ENCODE measurements around the gene STX11.
"Not testable (repeated sequence)": the region's sequence is repeated elsewhere in the genome, so short reads cannot be mapped to it uniquely, and the experiment has no call there.

The STX11 gene

DNA sequence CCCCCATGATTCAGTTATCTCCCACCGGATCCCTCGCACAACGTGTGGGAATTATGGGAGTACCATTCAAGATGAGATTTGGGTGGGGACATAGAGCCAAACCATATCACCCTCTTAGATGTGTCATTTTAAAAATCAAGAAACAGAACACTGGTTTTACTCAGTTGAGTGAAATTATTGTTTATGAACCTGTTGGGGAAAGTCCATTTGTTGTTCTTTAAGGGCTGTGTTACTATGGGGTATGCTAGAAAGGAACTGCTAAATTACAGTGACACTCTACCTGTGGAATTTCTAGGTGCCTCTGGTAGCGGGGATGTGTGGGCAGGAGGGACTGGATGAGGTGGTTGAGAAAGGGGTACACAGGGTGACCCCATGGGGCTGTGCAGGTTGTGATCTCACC is 28.9 kb downstream of the STX11 start:
- no peaks in the 10 kb centered on the region for H3K9me2 ChIP-seq (replicated peaks; ENCODE audit: control insufficient read depth, low read length)
- no peaks in the 10 kb centered on the region for H3K9me3 ChIP-seq (ENCODE audit: control insufficient read depth, insufficient read depth, low read length)
- H3K4me1 ChIP-seq (ENCODE audit: control insufficient read depth, low read length) = no peaks in the 10 kb centered on the region
- H4K20me1 ChIP-seq (ENCODE audit: control insufficient read depth, insufficient read depth, low read depth, low read length) = no peaks in the 10 kb centered on the region
- H3F3A ChIP-seq (ENCODE audit: control insufficient read depth, insufficient read depth) = no peaks in the 10 kb centered on the region
- no peak overlapping the region for H3K27ac ChIP-seq (ENCODE audit: low read depth, low read length)
- H3K79me2 ChIP-seq (ENCODE audit: control insufficient read depth, low read length) = no peaks in the 10 kb centered on the region
- H3K36me3 ChIP-seq (ENCODE audit: control insufficient read depth, low read length) = no peaks in the 10 kb centered on the region
- no peak for TF ChIP-seq EZH2phosphoT487 (IDR thresholded peaks at IDR 0.05; ENCODE audit: borderline replicate concordance, low read length)
- TF ChIP-seq, protein P1, sequence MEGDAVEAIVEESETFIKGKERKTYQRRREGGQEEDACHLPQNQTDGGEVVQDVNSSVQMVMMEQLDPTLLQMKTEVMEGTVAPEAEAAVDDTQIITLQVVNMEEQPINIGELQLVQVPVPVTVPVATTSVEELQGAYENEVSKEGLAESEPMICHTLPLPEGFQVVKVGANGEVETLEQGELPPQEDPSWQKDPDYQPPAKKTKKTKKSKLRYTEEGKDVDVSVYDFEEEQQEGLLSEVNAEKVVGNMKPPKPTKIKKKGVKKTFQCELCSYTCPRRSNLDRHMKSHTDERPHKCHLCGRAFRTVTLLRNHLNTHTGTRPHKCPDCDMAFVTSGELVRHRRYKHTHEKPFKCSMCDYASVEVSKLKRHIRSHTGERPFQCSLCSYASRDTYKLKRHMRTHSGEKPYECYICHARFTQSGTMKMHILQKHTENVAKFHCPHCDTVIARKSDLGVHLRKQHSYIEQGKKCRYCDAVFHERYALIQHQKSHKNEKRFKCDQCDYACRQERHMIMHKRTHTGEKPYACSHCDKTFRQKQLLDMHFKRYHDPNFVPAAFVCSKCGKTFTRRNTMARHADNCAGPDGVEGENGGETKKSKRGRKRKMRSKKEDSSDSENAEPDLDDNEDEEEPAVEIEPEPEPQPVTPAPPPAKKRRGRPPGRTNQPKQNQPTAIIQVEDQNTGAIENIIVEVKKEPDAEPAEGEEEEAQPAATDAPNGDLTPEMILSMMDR (IDR thresholded peaks at IDR 0.05; ENCODE audit: low read depth, low read length, poor library complexity, severe bottlenecking) = no peak
- no peak overlapping the region for H3K4me2 ChIP-seq (ENCODE audit: low read length)
- H3K27me3 ChIP-seq (ENCODE audit: control insufficient read depth, low read length) = no peaks in the 10 kb centered on the region
- H3K4me3 ChIP-seq (ENCODE audit: low read length) = no peak overlapping the region

DNA sequence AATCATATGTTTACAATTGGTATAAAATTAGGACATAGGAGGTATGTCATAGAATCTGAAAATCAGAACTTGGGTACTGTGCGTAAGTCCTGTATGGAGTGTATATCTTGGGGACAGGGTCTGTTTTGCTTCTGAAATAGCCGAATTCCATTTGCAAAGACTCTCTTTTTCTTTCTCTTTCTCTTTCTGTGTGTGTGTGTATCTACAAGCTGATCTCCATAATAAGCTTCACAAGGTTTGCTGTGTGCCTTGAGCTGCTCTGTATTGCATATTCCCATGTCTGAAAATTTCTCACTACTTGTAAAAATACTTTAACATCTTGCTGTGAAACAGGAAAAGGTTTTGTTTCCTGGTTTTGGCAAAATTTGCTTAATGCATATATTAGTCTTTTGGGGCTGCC is 29.5 kb downstream of the STX11 start:
- TF ChIP-seq, protein P1 (IDR thresholded peaks at IDR 0.05; ENCODE audit: low read depth, low read length, poor library complexity, severe bottlenecking) = no peak
- TF ChIP-seq EZH2phosphoT487 (IDR thresholded peaks at IDR 0.05; ENCODE audit: borderline replicate concordance, low read length) = no peak
- Histone ChIP-seq H3K27me3 (ENCODE audit: control insufficient read depth, low read length) (no peaks in the 10 kb centered on the region), H3K4me3 (ENCODE audit: low read length) (no peak overlapping the region), H3F3A (ENCODE audit: control insufficient read depth, insufficient read depth) (no peaks in the 10 kb centered on the region), H3K9me3 (ENCODE audit: control insufficient read depth, insufficient read depth, low read length) (no peaks in the 10 kb centered on the region), H3K27ac (ENCODE audit: low read depth, low read length) (no peak overlapping the region), H3K9me2 (replicated peaks; ENCODE audit: control insufficient read depth, low read length) (no peaks in the 10 kb centered on the region), H3K4me1 (ENCODE audit: control insufficient read depth, low read length) (no peaks in the 10 kb centered on the region), H3K36me3 (ENCODE audit: control insufficient read depth, low read length) (no peaks in the 10 kb centered on the region), H3K4me2 (ENCODE audit: low read length) (no peak overlapping the region), H4K20me1 (ENCODE audit: control insufficient read depth, insufficient read depth, low read depth, low read length) (no peaks in the 10 kb centered on the region), H3K79me2 (ENCODE audit: control insufficient read depth, low read length) (no peaks in the 10 kb centered on the region)

DNA sequence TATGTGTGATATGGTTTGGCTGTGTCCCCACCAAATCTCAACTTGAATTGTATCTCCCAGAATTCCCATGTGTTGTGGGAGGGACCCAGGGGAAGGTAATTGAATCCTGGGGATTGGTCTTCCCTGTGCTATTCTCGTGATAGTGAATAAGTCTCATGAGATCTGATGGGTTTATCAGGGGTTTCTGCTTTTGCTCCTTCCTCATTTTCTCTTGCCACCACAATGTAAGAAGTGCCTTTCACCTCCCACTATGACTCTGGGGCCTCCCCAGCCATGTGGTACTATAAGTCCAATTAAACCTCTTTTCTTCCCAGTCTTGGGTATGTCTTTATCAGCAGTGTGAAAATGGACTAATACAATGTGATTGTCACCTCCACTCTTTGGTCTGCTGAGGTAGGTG is 30.0 kb downstream of the STX11 start:
- H3K9me3 ChIP-seq (ENCODE audit: control insufficient read depth, insufficient read depth, low read length); H3K4me2 ChIP-seq (ENCODE audit: low read length); H3K79me2 ChIP-seq (ENCODE audit: control insufficient read depth, low read length); H3K27ac ChIP-seq (ENCODE audit: low read depth, low read length); H3K9me2 ChIP-seq (replicated peaks; ENCODE audit: control insufficient read depth, low read length); H3F3A ChIP-seq (ENCODE audit: control insufficient read depth, insufficient read depth); H3K27me3 ChIP-seq (ENCODE audit: control insufficient read depth, low read length); H3K4me3 ChIP-seq (ENCODE audit: low read length); H3K4me1 ChIP-seq (ENCODE audit: control insufficient read depth, low read length); H4K20me1 ChIP-seq (ENCODE audit: control insufficient read depth, insufficient read depth, low read depth, low read length); H3K36me3 ChIP-seq (ENCODE audit: control insufficient read depth, low read length): not testable (repeated sequence)

DNA sequence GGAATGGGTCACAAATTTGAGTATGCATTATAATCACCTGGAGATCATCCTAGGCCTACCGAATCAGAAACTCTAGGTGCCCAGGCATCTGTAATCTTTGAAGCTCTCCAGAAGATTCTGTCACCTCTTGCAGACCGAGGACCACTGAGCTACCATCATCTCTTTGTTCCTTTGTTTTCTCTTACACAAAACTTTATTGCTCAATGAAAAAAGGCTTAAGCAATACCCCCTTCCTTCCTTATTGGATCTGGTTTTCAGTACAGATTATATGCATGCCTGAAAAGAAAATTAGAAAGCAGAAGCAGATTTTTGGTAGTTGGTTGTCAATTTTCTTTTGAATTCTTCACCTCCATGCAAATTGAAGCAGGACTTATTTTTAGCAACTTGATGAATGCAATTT is 31.3 kb downstream of the STX11 start:
- Histone ChIP-seq H3K27me3 (ENCODE audit: control insufficient read depth, low read length) (no peaks in the 10 kb centered on the region), H3K4me2 (ENCODE audit: low read length) (no peak overlapping the region), H3K36me3 (ENCODE audit: control insufficient read depth, low read length) (no peaks in the 10 kb centered on the region), H4K20me1 (ENCODE audit: control insufficient read depth, insufficient read depth, low read depth, low read length) (no peaks in the 10 kb centered on the region), H3K79me2 (ENCODE audit: control insufficient read depth, low read length) (no peaks in the 10 kb centered on the region), H3K27ac (ENCODE audit: low read depth, low read length) (no peak overlapping the region), H3K9me3 (ENCODE audit: control insufficient read depth, insufficient read depth, low read length) (no peaks in the 10 kb centered on the region), H3F3A (ENCODE audit: control insufficient read depth, insufficient read depth) (no peaks in the 10 kb centered on the region), H3K9me2 (replicated peaks; ENCODE audit: control insufficient read depth, low read length) (no peaks in the 10 kb centered on the region), H3K4me3 (ENCODE audit: low read length) (no peak overlapping the region), H3K4me1 (ENCODE audit: control insufficient read depth, low read length) (no peaks in the 10 kb centered on the region)
- TF ChIP-seq, protein P1 (IDR thresholded peaks at IDR 0.05; ENCODE audit: low read depth, low read length, poor library complexity, severe bottlenecking) = no peak
- no peak for TF ChIP-seq EZH2phosphoT487 (IDR thresholded peaks at IDR 0.05; ENCODE audit: borderline replicate concordance, low read length)

DNA sequence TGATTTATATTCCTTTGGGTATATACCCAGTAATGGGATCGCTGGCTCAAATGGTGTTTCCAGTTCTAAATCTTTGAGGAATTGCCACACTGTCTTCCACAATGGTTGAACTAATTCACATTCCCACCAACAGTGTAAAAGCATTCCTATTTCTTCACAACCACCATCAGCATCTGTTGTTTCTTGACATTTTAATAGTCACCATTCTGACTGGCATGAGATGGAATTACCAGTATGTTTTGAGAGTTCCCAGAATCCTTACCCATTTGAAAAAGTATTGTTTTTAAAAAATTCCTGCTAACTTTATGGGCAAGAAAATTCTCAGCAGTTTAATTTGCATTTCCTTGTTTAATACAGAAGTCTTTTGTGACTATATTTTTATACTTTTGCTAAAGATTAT is 33.9 kb downstream of the STX11 start:
- H4K20me1 ChIP-seq (ENCODE audit: control insufficient read depth, insufficient read depth, low read depth, low read length); H3K4me3 ChIP-seq (ENCODE audit: low read length); H3K36me3 ChIP-seq (ENCODE audit: control insufficient read depth, low read length); H3K4me1 ChIP-seq (ENCODE audit: control insufficient read depth, low read length); H3K4me2 ChIP-seq (ENCODE audit: low read length); H3K79me2 ChIP-seq (ENCODE audit: control insufficient read depth, low read length); H3K27ac ChIP-seq (ENCODE audit: low read depth, low read length); H3F3A ChIP-seq (ENCODE audit: control insufficient read depth, insufficient read depth); H3K27me3 ChIP-seq (ENCODE audit: control insufficient read depth, low read length); H3K9me2 ChIP-seq (replicated peaks; ENCODE audit: control insufficient read depth, low read length); H3K9me3 ChIP-seq (ENCODE audit: control insufficient read depth, insufficient read depth, low read length): not testable (repeated sequence)
